Left renal cortex interstitium (tissue), 4 donors: ENCODE data around the gene IL1F10. TPM values are rescaled to one million over a fixed set of nuclear protein-coding genes. Genes with fewer than 3 reads are reported as not detected.
"Not testable (repeated sequence)": the region's sequence is repeated elsewhere in the genome, so short reads cannot be mapped to it uniquely, and the experiment has no call there.

Source experiments
- DNase-seq, 4 donors: peaks; one replicate each; pipeline ENCODE4 v3.0.0-alpha.2; 2013; ENCODE audit warnings: low read depth in 4 of 4, low spot score in 2 of 4, missing footprints in 1 of 4
- polyA plus RNA-seq, 4 donors: library from polyadenylated mRNA; unstranded; fragments of 120-200 nt; gene quantifications; one replicate each; pipeline ENCODE4 v1.2.1, GENCODE V29; 2013; ENCODE audit not compliant: insufficient read length in 4 of 4

The IL1F10 gene
- polyA plus RNA-seq, 4 donors: not detected

DNA sequence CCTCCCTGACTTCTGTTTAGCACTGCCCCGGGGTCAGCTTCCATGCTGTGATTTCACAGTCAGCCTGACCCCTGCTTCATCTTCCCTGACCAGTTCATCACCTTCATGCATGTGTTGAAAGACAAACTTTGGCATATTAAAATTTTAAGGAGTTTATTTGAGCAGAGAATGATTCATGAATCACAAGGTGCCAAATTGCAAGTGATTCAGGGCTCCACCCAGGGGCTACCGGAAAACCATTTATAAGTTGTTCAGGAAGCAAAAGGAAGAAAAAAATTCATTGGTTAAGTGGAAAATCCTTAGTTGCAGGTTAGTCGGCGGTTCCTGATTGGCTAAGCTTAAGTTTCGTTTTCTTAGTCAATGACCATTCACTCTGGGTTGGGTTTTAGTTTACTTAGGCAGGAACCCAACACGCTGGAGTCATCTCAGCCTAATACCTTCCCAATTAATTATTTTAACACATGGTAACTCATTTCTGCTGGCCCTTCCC lies 10.6 kb downstream of the IL1F10 start:
- DNase-seq: no peak

DNA sequence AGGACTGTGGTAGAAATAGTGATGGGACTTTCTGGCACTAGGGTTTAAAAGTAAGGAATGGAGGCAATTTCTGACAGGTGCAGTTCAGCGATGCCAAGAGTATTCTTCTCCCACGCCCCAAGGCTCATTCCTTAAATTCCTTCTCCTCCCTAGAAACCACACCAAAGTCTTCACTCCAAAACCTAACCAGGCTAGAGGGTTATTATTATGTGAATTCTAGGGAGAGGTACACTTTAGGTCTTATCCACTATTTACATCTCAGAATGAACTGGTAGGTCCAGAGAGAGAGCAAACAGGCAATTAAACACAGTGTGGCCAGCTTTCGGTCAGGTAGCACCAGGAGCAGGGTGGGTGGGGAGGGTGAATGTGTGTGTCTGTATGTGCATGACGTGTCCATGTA lies 11.4 kb downstream of the IL1F10 start:
- DNase-seq: no peak

- peak in 1 of 4 donors; percentile 9 for DNase-seq
Measured at GRCh38 chr2:113080134-113080533, 12.4 kb downstream of the IL1F10 start.

GRCh38 chr2:113081488-113082210 lies 13.9 kb downstream of the IL1F10 start:
- no peak for DNase-seq

GRCh38 chr2:113083296-113083695 lies 15.5 kb downstream of the IL1F10 start:
- DNase-seq: no peak

DNA sequence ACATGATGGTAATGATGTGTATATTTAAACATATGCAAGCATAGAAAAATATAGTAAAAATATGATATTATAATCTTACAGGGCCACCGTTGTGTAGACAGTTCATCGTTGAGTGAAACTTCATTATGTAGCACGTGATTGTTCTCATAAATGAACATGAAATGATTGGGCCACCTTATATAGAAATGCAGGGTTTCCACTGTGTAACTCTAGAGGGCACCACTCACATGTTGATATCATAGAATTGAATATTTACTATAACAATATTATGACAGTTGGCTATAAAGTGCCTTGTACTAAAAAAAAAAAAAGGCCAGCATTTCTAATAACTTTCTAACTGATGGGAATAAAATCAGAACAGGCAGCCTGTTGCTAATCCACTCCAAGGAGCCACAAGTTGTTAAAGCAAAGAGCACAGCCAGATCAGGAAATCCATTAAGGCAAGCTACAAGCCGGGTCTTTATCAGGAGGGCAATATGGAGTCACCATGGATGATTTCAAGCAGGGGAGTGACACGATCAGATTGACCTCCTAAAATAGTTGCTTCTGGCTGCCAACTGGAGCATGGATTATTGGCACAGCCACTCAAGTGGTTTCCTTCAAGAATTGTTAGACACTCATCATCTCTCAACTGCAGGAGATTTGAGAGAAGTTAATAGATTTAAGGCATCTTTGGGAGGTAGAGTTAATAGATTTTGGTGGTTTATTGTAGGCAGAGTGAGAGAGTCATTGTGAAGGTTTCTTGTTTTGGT lies 16.7 kb downstream of the IL1F10 start:
- no peak for DNase-seq

DNA sequence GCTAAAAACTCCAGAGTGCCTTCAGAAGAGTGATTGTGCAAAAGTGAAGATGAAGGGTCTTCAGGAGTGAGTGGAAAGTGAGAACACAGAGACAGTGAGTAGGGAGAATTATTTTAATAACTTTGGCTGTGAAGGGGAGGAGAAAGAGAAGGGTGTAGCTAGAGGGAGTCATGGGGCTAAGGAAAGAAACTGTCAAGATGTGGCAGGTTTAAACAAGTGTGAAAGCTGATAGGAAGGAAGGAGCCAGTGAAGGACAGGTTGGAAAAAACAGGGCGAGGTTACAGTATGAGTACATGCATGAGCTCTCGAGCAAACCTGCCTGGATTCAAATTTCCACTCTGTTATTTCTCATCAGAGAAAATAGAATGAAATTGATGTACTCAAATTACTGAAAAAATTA lies 17.8 kb downstream of the IL1F10 start:
- DNase-seq: no peak

GRCh38 chr2:113088213-113088992 lies 20.6 kb downstream of the IL1F10 start:
- no peak for DNase-seq

DNA sequence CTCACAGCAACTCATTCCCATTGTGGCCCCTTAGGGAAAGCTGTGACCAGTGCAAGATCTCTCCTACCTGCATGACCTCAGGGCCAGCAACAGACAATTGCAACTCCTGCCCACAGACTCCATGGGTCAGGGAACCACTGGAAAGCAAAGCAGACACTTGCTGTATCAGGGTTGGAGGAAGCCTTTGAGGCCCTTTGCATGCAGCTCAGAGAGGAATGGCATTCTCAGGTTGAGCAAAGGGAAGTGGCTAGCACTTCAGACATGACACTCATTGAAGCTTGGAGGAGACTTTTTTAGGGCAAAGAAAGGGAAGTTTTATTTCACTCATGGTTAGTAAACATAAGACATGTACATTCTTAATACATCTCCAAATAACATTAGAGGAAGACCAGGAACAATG lies 22.1 kb downstream of the IL1F10 start:
- DNase-seq: no peak

GRCh38 chr2:113091231-113091896 lies 23.6 kb downstream of the IL1F10 start:
- DNase-seq: no peak

- no peak for DNase-seq
Measured at GRCh38 chr2:113092864-113093612, 25.3 kb downstream of the IL1F10 start.

- no peak for DNase-seq
Measured at GRCh38 chr2:113093613-113093977, 25.8 kb downstream of the IL1F10 start.

DNA sequence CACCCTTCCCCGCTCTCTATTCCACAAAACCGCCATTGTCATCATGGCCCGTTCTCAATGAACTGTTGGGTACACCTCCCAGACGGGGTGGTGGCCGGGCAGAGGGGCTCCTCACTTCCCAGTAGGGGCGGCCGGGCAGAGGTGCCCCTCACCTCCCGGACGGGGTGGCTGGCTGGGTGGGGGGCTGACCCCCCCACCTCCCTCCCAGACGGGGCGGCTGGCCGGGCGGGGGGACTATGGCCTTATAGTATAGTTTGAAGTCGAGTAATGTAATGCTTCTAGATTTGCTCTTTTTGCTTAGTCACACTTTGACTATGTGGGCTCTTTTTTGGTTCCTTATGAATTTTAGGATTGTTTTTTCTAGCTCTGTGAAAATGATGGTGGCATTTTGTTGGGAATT lies 28.5 kb downstream of the IL1F10 start:
- DNase-seq: not testable (repeated sequence)

DNA sequence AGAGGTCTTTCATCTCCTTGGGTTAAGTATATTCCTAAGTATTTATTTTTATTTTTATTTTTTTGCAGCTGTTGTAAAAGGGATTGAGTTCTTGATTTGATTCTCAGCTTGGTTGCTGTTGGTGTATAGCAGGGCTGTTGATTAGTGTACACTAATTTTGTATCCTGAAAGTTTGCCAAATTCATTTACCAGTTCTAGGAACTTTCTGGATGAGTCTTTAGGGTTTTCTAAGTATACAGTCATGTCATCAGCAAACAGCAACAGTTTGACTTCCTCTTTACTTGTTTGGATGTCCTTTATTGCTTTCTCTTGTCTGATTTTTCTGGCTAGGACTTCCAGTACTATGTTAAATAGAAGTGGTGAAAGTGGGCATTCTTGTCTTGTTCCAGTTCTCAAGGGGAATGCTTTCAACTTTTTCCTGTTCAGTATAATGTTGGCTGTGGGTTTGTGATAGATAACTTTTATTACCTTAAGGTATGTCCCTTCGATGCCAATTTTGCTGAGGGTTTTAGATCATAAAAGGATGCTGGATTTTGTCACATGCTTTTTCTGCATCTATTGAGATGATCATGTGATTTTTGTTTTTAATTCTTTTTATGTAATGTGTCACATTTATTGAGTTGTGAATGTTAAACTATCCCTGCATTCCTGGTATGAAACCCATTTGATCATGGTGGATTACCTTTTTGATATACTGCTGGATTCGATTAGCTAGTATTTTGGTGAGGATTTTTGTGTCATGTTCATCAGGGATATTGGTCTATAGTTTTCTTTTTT lies 29.3 kb downstream of the IL1F10 start:
- DNase-seq: not testable (repeated sequence)

GRCh38 chr2:113098041-113098440 lies 30.3 kb downstream of the IL1F10 start:
- DNase-seq: no peak

GRCh38 chr2:113098532-113098931 lies 30.8 kb downstream of the IL1F10 start:
- DNase-seq: no peak

DNA sequence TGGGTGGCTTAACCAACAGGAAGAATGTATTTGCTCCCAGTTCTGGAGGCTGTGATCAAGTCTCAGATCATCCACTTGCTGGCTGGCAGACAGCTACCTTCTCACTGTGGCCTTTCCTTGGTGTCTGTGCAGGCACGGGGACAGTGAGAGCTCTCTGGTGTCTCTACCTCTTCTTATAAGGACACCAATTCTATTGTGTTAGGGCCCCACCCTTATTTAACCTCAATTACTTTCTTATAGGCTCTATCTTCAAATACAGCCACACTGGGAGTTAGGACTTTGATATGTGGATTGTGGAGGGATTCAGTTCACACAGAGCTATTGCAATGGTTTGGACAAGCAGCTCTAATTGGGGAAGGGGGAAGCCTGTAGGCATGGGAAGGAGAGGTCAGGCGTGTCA lies 34.4 kb downstream of the IL1F10 start:
- DNase-seq: no peak

DNA sequence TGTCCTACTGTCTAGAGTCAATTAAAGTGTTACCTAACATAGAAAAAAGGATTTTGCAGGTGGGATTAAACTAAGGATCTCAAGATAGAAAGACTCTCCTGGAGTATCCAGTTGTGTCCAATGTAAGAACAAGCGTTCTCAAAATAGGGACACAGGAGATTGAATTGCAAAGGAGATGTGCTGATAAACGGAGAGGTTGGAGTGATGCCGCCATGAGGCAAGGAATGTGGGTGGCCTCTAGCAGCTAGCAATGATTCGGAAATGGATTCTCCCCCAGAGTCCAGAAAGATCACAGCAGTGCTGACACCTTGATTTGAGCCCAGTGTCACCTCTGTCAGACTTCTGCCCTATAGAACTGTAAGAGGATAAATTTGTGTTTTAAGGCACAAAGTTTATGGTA lies 35.5 kb downstream of the IL1F10 start:
- no peak for DNase-seq

GRCh38 chr2:113104054-113104611 lies 36.4 kb downstream of the IL1F10 start:
- no peak for DNase-seq
